Spleen (tissue), 7 donors: Measurements from ENCODE around the gene RAB1B.

Experiments used
- POLR2A ChIP-seq, 3 donors: fragments of 450-650 bp; IDR thresholded peaks; one replicate each; pipeline ENCODE4 v1.5.1; 2017; ENCODE audit warnings: antibody characterized with exemption in 3 of 3, mild to moderate bottlenecking in 1 of 3
- TF ChIP-seq, protein P1 (sequence below), 11 experiments: fragments of 200-600 bp in 7 of 11; fragments of 450-650 bp in 4 of 11; sonication (generic) in 4 of 11; IDR thresholded peaks in 8 of 11; conservative IDR thresholded peaks in 3 of 11; 1 replicate in 7 of 11; 2 replicates in 4 of 11; pipeline versions ENCODE4 v1.4.0 to v1.8.0; 2016 to 2021; ENCODE audit warnings: antibody characterized with exemption in 11 of 11, inconsistent platforms in 4 of 11, mild to moderate bottlenecking in 1 of 11
- donor health status: DM: no; HTN: no; CAD: no; lungs with moderate emphysema.
- donor health status: DM: no; HTN: no; CAD: no.
- donor health status: DM: no; HTN: no; CAD: no.

DNA sequence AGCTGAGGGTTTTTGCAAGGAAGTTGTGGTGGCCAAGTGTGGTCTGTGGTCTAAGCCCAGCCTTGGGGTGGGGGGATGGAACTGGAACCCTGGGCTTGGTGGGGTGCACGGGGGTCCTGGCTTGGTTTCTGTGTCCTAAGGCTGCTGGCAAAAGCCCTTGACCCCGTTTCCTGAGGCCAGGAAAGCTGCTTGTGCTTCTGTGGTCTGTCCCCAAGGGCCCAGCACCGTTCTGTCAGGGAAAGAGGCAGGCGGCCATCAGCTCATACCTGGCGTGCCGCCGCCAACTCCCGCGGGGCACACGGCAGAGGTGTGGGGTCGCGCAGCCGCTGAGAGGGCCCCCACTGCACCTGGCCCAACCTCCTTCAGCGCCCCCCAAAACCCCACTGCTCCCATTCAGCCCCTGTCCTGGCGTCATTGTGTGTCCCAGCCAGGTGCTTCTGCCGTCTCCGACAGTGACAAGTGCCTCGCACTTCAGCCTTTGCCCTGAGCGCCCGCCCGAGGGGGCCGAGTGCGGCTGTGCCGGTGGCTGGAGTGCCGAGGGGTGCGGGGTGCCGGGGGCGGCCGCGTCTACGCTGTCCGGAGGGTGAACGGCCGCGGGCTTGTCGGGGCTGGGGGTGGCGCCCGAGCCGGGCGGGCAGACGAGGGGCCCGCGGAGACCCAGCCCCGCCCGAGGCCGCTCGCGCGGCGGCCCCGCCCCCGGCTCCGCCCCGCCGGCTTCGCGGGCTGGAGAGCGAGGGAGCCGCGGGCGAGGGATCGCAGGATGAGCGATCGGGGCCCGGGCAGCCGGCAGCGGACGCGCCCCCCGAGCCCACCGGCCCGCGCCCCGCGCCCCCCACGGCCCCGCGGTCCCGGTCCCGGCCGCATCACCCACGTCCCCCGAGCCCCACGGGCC is 9.3 kb downstream of the RAB1B start, which contains the start of gene CNIH2:
- TF ChIP-seq, protein P1, sequence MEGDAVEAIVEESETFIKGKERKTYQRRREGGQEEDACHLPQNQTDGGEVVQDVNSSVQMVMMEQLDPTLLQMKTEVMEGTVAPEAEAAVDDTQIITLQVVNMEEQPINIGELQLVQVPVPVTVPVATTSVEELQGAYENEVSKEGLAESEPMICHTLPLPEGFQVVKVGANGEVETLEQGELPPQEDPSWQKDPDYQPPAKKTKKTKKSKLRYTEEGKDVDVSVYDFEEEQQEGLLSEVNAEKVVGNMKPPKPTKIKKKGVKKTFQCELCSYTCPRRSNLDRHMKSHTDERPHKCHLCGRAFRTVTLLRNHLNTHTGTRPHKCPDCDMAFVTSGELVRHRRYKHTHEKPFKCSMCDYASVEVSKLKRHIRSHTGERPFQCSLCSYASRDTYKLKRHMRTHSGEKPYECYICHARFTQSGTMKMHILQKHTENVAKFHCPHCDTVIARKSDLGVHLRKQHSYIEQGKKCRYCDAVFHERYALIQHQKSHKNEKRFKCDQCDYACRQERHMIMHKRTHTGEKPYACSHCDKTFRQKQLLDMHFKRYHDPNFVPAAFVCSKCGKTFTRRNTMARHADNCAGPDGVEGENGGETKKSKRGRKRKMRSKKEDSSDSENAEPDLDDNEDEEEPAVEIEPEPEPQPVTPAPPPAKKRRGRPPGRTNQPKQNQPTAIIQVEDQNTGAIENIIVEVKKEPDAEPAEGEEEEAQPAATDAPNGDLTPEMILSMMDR (IDR thresholded peaks at IDR 0.05 in 8 of 11, conservative IDR thresholded peaks at IDR 0.05 in 3 of 11) = no peak
- no peak for TF ChIP-seq POLR2A (IDR thresholded peaks at IDR 0.05)
